Measurements from ENCODE around the gene UBR2.
"Not testable (repeated sequence)": the region's sequence is repeated elsewhere in the genome, so short reads cannot be mapped to it uniquely, and the experiment has no call there.

DNA sequence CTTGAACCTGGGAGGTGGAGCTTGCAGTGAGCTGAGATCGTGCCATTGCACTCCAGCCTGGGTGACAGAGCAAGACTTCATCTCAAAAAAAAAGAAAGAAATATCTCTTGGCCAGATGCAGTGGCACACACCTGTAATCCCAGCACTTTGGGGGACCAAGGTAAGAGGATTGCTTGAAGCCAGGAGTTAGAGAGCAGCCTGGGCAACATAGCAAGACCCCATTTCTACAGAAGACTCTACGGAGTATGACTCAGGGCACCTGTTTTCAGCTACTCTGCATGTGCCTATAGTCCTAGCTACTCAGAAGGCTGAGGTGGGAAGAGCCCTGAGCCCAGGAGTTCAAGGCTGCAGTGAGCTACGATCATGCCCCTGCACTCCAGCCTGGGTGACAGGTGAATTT is 139.0 kb downstream of the UBR2 start:
- not testable (repeated sequence) for TF ChIP-seq FOXJ3 (CRISPR knock-in tag; IDR thresholded peaks at IDR 0.05; ENCODE audit: borderline replicate concordance); POLR2AphosphoS5 (IDR thresholded peaks at IDR 0.05; ENCODE audit: low read depth, low read length); POLR2A (IDR thresholded peaks at IDR 0.05; ENCODE audit: insufficient read depth in 1 of 2, low read depth in 2 of 2, low read length in 2 of 2); MLX (CRISPR knock-in tag; IDR thresholded peaks at IDR 0.05); EZH2 (conservative IDR thresholded peaks at IDR 0.05; ENCODE audit: low read depth, low read length); GTF2F1 (IDR thresholded peaks at IDR 0.05; ENCODE audit: low read length); SRSF4 (IDR thresholded peaks at IDR 0.05; ENCODE audit: low read depth, low read length, poor library complexity, severe bottlenecking); SNRNP70 (IDR thresholded peaks at IDR 0.05; ENCODE audit: low read depth, low read length); TCF12 (IDR thresholded peaks at IDR 0.05); TCF12 (CRISPR knock-in tag; IDR thresholded peaks at IDR 0.05)
- TF ChIP-seq, protein P1, sequence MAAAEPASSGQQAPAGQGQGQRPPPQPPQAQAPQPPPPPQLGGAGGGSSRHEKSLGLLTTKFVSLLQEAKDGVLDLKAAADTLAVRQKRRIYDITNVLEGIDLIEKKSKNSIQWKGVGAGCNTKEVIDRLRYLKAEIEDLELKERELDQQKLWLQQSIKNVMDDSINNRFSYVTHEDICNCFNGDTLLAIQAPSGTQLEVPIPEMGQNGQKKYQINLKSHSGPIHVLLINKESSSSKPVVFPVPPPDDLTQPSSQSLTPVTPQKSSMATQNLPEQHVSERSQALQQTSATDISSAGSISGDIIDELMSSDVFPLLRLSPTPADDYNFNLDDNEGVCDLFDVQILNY (CRISPR knock-in tag; conservative IDR thresholded peaks at IDR 0.05) = not testable (repeated sequence)
- TF ChIP-seq, protein P2, sequence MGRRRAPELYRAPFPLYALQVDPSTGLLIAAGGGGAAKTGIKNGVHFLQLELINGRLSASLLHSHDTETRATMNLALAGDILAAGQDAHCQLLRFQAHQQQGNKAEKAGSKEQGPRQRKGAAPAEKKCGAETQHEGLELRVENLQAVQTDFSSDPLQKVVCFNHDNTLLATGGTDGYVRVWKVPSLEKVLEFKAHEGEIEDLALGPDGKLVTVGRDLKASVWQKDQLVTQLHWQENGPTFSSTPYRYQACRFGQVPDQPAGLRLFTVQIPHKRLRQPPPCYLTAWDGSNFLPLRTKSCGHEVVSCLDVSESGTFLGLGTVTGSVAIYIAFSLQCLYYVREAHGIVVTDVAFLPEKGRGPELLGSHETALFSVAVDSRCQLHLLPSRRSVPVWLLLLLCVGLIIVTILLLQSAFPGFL (CRISPR knock-in tag; IDR thresholded peaks at IDR 0.05) = not testable (repeated sequence)
- TF ChIP-seq, protein P3, sequence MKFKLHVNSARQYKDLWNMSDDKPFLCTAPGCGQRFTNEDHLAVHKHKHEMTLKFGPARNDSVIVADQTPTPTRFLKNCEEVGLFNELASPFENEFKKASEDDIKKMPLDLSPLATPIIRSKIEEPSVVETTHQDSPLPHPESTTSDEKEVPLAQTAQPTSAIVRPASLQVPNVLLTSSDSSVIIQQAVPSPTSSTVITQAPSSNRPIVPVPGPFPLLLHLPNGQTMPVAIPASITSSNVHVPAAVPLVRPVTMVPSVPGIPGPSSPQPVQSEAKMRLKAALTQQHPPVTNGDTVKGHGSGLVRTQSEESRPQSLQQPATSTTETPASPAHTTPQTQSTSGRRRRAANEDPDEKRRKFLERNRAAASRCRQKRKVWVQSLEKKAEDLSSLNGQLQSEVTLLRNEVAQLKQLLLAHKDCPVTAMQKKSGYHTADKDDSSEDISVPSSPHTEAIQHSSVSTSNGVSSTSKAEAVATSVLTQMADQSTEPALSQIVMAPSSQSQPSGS (CRISPR knock-in tag; IDR thresholded peaks at IDR 0.05) = not testable (repeated sequence)
- TF ChIP-seq, protein P4, sequence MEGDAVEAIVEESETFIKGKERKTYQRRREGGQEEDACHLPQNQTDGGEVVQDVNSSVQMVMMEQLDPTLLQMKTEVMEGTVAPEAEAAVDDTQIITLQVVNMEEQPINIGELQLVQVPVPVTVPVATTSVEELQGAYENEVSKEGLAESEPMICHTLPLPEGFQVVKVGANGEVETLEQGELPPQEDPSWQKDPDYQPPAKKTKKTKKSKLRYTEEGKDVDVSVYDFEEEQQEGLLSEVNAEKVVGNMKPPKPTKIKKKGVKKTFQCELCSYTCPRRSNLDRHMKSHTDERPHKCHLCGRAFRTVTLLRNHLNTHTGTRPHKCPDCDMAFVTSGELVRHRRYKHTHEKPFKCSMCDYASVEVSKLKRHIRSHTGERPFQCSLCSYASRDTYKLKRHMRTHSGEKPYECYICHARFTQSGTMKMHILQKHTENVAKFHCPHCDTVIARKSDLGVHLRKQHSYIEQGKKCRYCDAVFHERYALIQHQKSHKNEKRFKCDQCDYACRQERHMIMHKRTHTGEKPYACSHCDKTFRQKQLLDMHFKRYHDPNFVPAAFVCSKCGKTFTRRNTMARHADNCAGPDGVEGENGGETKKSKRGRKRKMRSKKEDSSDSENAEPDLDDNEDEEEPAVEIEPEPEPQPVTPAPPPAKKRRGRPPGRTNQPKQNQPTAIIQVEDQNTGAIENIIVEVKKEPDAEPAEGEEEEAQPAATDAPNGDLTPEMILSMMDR (CRISPR knock-in tag; IDR thresholded peaks at IDR 0.05) = not testable (repeated sequence)
